DND-41 (cell line): ENCODE measurements around the gene PLPP6.

ENCODE experiments used
- EZH2 ChIP-seq: IDR thresholded peaks from 3 replicates; pipeline ENCODE4 v1.6.1; 2012; ENCODE audit warnings: borderline replicate concordance, low read depth, mild to moderate bottlenecking, moderate library complexity, low read length, inconsistent platforms; ENCODE audit not compliant: severe bottlenecking
- TF ChIP-seq, protein P1 (sequence below): IDR thresholded peaks from 2 replicates; pipeline ENCODE4 v1.5.1; 2012; ENCODE audit warnings: borderline replicate concordance, low read length, moderate library complexity, mild to moderate bottlenecking; ENCODE audit not compliant: poor library complexity, severe bottlenecking; ENCODE audit errors: extremely low read depth

DNA sequence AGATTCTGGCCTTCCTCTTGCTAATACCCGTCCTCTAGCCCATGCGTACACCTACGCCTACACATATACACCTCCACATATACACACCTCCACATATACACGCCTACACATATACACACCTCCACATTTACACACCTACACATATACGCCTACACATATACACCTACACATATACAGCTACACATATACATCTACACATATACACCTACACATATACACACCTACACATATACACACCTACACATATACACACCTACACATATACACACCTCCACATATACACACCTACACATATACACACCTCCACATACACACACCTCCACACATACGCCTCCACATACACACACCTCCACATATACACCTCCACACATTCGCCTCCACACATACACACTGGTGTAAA lies 51.8 kb downstream of the PLPP6 start:
- TF ChIP-seq, protein P1, sequence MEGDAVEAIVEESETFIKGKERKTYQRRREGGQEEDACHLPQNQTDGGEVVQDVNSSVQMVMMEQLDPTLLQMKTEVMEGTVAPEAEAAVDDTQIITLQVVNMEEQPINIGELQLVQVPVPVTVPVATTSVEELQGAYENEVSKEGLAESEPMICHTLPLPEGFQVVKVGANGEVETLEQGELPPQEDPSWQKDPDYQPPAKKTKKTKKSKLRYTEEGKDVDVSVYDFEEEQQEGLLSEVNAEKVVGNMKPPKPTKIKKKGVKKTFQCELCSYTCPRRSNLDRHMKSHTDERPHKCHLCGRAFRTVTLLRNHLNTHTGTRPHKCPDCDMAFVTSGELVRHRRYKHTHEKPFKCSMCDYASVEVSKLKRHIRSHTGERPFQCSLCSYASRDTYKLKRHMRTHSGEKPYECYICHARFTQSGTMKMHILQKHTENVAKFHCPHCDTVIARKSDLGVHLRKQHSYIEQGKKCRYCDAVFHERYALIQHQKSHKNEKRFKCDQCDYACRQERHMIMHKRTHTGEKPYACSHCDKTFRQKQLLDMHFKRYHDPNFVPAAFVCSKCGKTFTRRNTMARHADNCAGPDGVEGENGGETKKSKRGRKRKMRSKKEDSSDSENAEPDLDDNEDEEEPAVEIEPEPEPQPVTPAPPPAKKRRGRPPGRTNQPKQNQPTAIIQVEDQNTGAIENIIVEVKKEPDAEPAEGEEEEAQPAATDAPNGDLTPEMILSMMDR, result no peak
- TF ChIP-seq EZH2, result no peak
